Measurements from ENCODE around the gene ASS1.
"Not testable (repeated sequence)": the region's sequence is repeated elsewhere in the genome, so short reads cannot be mapped to it uniquely, and the experiment has no call there.

Gene ASS1

DNA sequence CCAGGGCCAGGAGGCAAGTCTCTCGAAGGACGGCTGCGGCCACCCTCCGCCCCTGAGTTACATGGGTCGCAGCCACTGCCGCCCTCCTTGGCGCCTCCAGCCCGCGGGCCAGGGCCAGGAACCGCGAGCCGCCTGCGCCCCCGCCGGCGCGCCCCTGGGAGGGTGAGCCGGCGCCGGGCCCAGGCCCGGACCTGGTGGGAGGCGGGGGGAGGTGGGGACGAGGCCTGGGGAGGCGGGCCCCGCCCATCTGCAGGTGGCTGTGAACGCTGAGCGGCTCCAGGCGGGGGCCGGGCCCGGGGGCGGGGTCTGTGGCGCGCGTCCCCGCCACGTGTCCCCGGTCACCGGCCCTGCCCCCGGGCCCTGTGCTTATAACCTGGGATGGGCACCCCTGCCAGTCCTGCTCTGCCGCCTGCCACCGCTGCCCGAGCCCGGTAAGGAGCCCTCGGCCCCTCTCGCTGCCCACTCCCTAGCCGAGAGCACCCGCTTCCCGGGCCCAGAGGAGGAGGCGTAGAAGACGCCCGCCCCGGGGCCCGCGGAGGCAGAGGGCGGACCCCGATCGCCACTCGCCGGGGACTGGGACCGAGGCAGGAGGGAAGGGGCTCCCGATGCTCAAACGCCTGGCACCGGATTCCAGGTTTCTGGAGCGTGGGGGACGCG lies at the start of gene ASS1:
Gene ASS1 (plus strand): TSS at position 397 of the 657 bp plus-strand sequence. CDS start 7,268 bp downstream, outside the sequence.
- DNase-seq = peak; percentile 60 to 63

GRCh38 chr9:130395810-130396435 lies 48.8 kb upstream of the ASS1 start:
- no peak for DNase-seq

GRCh38 chr9:130396581-130396980 lies 48.2 kb upstream of the ASS1 start:
- no peak for DNase-seq

DNA sequence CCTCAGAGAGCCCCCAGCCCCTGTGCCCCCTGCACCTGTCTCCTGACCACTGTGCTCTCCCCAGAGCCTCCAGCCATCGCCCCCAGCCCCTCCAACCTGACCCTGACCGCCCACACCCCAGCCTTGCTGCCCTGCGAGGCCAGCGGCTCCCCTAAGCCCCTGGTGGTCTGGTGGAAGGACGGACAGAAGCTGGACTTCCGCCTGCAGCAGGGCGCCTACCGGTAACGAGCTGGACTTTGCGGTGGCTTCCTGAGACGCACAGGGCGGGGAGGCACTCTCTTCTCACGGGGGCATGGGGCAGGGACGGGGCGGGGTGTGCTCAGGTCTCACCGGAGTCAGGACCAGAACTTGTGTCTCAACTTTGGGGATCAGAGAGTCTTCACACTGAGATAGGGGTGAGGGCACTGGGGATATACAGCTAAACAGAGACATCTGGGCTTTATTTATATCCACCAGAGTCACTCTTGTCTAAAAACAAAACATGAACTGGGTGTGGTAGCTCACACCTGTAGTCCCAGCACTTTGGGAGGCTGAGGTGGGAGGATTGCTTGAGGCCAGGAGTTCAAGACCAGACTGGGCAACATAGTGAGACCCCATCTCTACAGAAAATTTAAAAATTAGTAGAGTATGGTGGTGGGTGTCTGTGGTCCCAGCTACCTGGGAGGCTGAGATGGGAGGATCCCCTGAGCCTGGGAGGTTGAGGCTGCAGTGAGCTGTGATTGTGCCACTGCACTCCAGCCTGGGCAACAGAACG lies 46.1 kb upstream of the ASS1 start:
- DNase-seq = no peak

GRCh38 chr9:130399768-130400167 lies 45.0 kb upstream of the ASS1 start:
- no peak for DNase-seq

GRCh38 chr9:130400870-130401269 lies 43.9 kb upstream of the ASS1 start:
- no peak for DNase-seq

DNA sequence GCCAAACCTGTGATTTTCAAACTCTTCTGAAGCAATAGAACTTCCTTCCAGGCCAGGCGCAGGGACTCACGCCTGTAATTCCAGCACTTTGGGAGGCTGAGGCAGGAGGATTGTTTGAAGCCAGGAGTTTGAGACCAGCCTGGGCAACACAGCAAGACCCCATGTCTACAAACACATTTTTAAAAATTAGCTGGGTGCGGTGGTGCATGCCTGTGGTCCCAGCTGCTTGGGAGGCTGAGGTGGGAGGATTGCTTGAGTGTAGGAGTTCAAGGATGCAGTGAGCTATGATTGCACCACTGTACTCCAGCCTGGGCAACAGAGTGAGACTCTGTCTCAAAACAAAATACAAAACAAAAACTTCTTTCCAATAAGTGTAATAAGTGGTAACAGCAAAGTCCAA lies 43.0 kb upstream of the ASS1 start:
- not testable (repeated sequence) for DNase-seq

DNA sequence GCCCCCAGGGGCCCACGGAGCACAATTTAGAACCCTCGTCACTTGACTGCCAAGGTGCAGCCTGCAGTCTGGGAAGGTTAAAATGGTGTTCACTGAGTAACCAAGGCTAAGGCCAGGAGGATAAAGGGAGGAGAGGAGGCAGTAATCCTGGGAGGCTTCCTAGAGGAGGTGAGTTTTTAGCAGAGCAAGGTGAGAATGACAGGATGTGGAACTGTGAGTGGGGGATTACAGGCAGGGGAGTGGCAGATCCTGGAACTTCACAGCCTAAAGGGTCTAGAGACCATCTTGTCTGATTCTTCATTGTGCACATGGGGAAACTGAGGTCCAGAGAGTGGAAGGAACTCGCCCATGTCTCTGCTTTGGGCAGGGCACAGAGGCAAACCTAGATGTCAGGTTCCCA lies 42.5 kb upstream of the ASS1 start:
- no peak for DNase-seq

DNA sequence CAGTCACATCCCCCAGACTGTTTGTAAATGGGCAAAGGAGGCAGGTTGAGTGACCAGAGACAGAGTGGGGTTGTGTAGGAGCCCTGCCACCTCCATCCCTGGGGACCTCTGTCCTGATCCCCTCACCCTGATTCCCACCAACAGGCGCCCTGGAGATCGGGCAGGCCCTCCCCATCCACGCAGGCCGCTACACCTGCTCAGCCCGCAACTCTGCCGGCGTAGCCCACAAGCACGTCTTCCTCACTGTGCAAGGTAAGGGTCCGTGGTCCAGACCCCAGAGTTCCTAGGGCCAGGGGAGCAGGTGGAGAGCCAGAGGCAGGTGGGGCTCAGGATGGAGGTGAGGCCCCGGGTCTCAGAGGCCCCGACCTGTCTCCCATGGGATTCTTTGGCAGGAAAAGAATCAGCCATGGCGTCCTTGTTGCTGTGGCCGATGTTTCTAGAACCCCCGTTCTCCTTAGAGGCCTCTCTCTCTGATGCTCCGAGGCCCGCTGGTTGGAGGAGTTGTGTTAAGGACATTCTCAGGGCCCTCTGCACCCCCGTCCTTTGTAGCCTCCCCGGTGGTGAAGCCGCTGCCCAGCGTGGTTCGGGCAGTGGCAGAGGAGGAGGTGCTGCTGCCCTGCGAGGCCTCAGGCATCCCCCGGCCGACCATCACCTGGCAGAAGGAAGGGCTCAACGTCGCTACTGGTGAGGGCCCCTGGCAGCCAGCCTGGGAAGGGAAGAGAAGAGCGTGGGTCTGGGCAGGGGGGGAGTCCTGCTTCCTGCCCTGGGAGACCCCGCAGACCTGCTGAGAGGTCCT lies 41.9 kb upstream of the ASS1 start:
- no peak for DNase-seq

DNA sequence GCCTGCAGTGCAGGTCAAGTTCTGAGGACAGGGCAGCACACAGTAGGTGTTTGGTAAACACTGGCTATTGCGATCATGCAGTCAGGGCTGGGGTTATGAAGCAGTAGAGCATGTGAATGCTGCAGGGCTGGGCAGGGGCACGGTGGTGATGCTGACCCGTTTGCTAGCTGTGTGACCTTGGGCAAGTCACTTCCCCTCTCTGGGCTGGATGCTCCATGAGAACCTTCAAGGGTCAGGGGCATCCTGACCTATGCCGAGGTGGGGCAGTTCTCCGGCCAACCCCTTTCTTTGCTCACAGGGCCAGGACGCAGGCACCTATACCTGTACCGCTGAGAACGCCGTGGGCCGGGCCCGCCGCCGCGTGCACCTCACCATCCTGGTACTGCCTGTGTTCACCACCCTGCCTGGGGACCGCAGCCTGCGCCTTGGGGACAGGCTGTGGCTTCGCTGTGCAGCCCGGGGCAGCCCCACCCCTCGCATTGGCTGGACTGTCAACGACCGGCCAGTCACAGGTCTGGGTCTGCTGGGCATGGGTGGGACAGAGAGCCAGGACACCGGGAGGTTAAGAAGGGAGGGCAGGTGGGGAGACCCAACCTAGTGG lies 39.0 kb upstream of the ASS1 start:
- no peak for DNase-seq

GRCh38 chr9:130406278-130406895 lies 38.4 kb upstream of the ASS1 start:
- DNase-seq = no peak

DNA sequence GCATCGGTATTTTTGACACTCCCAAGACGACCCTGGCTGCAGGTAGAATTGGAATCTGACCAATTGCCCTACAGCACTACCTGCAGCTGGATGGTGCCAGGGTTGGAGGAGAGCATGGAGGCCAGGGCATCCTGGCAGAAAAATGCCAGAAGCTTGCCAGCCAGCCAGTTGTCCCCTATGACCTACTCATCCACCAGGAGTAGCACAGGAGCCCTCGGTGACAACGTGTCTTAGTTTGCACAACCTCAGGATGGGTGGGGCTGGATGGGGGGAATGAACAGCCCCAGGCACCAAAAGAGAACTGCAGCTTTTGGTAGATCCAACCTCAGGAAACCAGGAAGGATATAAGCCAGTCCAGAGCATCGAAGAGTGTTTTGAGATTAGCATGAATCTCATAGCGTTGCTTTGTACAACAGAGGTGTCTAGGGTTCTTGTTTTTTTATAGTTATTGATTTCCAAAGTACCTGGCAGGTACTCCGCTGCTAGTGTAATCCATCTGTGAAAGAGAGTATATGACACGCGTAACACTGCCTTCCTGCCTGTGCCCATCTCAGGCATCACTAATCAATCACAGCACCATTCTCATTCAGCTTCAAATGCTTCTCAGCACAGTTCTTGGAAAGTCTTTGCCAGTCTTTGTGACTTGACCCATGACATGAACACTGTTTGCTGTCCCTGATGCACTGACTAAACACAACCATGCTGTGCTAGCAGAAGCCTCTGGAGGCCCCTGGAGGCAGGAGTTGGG lies 36.7 kb upstream of the ASS1 start:
- no peak for DNase-seq

DNA sequence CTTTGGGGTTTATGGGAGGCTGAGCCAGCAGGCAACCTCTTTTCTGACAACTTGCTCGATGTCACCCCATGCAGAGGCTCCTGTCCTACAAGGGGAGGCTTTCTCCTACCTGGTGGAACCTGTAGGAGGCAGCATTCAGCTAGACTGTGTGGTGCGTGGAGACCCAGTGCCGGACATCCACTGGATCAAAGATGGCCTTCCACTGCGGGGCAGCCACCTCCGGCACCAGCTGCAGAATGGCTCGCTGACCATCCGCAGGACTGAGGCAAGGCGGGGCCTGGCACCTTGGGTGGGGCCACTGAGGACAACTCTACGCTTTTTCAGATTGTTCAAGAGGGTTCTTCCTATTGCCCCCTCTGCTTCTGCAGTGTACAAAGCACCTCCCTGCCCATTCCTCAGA lies 36.1 kb upstream of the ASS1 start:
- no peak for DNase-seq

- no peak for DNase-seq
Measured at GRCh38 chr9:130409246-130409645, 35.5 kb upstream of the ASS1 start.

DNA sequence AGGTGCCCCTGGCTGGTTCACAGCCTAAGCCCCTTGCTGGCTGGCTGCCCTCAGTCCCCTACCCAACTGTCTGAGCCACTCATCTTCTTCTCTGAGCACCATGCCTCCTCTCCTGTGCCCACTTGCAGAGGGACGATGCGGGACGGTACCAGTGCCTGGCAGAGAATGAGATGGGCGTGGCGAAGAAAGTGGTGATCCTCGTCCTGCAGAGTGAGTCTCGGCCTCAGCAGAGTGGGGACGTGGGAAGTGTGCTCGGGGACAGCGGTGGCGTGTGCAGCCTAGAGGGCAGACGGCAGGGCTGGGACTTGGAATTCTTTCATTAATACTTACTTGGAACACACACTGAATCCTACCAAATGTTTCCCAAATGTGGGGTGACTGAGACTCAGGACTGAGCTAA lies 34.3 kb upstream of the ASS1 start:
- DNase-seq = no peak

GRCh38 chr9:130411566-130411915 lies 33.2 kb upstream of the ASS1 start:
- DNase-seq = no peak

- no peak for DNase-seq
Measured at GRCh38 chr9:130414081-130414731, 30.6 kb upstream of the ASS1 start.

GRCh38 chr9:130414910-130415746 lies 29.6 kb upstream of the ASS1 start:
- no peak for DNase-seq

DNA sequence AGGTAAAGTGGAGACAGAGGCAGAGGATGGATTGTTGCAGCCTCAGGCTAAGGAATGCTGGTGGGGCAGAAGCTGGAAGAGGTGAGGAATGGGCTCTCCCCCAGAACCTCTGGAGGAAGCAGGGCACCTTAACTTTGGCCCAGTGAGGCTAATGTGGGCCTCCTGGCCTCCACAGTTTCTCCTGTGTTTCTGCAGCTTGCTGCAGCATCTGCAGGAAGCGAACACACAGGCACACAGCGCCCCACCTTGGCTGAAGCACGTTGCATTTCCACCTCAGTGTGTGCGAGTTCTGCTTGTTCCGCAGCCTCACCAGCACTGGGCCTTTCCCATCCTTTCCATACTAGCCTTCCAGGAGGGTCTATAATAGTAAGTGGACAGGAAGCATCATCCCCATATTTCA lies 27.2 kb upstream of the ASS1 start:
- no peak for DNase-seq

DNA sequence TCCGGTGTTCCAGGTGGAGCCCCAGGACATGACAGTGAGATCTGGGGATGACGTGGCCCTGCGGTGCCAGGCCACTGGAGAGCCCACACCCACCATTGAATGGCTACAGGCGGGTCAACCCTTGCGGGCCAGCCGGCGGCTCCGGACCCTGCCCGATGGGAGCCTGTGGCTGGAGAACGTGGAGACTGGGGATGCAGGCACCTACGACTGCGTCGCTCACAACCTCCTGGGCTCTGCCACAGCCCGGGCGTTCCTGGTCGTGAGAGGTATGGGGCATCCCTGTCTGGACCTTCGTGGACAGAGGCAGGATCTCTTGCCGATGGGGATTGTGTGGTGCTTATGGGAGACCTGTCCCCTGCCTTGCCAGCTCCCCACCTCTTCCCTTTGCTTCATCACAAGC lies 26.0 kb upstream of the ASS1 start:
- DNase-seq = no peak
